Liver (tissue), 3 donors: ENCODE measurements around the gene SP1.

Experiments used
- ATF3 ChIP-seq: IDR thresholded peaks from 2 replicates; pipeline ENCODE4 v1.6.1; 2016; ENCODE audit warnings: antibody characterized with exemption
- CTCF ChIP-seq: fragments of 150-350 bp; IDR thresholded peaks from 2 replicates; pipeline ENCODE4 v1.5.1; 2017; ENCODE audit warnings: improper control_type of control experiment, low read depth, low read length; ENCODE audit not compliant: missing input control
- EGR1 ChIP-seq, 2 donors: IDR thresholded peaks; 2 replicates each; pipeline ENCODE4 v1.6.1; 2016 to 2018; ENCODE audit warnings: antibody characterized with exemption in 2 of 2, low read depth in 2 of 2
- FOXA1 ChIP-seq: IDR thresholded peaks from 2 replicates; pipeline ENCODE4 v1.6.1; 2016; ENCODE audit warnings: antibody characterized with exemption
- JUND ChIP-seq, 2 donors: IDR thresholded peaks; 2 replicates each; pipeline ENCODE4 v1.6.1; 2016; ENCODE audit warnings: antibody characterized with exemption in 2 of 2
- SP1 ChIP-seq: IDR thresholded peaks from 2 replicates; pipeline ENCODE4 v1.6.1; 2018; ENCODE audit warnings: antibody characterized with exemption, mild to moderate bottlenecking
- YY1 ChIP-seq: IDR thresholded peaks from 2 replicates; pipeline ENCODE4 v1.6.1; 2016; ENCODE audit warnings: antibody characterized with exemption, mild to moderate bottlenecking
- TF ChIP-seq, protein P1 (sequence below): IDR thresholded peaks from 2 replicates; pipeline ENCODE4 v1.6.1; 2016; ENCODE audit warnings: antibody characterized with exemption
- donor health status: healthy.
- donor health status: healthy.

GRCh38 chr12:53330671-53331070 lies 49.3 kb upstream of the SP1 start:
- TF ChIP-seq YY1 (no peak), CTCF (no peak), JUND (IDR thresholded peaks at IDR 0.05) (no peak), EGR1 (IDR thresholded peaks at IDR 0.05; ENCODE audit: low read depth in 2 of 2) (no peak), ATF3 (no peak), FOXA1 (no peak), SP1 (no peak)
- TF ChIP-seq, protein P1, sequence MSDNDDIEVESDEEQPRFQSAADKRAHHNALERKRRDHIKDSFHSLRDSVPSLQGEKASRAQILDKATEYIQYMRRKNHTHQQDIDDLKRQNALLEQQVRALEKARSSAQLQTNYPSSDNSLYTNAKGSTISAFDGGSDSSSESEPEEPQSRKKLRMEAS = no peak
